GM12801 (cell line): ENCODE results near the gene POU2F1.

ENCODE experiments used
- TF ChIP-seq, protein P1 (sequence below): IDR thresholded peaks from one replicate; pipeline ENCODE4 v1.5.1; 2011; ENCODE audit warnings: control low read depth; ENCODE audit not compliant: insufficient read length; ENCODE audit errors: extremely low read depth

The POU2F1 gene

DNA sequence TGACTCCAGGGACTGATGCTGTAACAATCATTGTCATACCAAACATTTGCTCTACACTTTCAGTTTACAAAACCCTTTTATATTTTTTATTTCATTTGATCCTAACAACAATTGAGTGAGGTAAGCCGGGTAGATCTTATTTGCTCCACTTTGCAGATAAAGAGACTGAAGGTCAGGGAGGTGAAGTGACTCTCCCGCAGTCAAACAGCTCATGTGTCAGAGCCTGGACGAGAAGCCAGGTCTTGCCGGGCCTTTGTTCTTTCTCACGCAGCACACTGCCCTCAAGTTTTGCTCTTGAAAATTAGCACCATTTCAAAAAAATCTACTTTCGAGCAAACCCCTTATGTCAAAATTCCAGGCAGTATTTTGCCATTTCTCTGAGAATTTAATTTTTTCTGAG is 232.4 kb downstream of the POU2F1 start:
- TF ChIP-seq, protein P1, sequence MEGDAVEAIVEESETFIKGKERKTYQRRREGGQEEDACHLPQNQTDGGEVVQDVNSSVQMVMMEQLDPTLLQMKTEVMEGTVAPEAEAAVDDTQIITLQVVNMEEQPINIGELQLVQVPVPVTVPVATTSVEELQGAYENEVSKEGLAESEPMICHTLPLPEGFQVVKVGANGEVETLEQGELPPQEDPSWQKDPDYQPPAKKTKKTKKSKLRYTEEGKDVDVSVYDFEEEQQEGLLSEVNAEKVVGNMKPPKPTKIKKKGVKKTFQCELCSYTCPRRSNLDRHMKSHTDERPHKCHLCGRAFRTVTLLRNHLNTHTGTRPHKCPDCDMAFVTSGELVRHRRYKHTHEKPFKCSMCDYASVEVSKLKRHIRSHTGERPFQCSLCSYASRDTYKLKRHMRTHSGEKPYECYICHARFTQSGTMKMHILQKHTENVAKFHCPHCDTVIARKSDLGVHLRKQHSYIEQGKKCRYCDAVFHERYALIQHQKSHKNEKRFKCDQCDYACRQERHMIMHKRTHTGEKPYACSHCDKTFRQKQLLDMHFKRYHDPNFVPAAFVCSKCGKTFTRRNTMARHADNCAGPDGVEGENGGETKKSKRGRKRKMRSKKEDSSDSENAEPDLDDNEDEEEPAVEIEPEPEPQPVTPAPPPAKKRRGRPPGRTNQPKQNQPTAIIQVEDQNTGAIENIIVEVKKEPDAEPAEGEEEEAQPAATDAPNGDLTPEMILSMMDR = no peak

DNA sequence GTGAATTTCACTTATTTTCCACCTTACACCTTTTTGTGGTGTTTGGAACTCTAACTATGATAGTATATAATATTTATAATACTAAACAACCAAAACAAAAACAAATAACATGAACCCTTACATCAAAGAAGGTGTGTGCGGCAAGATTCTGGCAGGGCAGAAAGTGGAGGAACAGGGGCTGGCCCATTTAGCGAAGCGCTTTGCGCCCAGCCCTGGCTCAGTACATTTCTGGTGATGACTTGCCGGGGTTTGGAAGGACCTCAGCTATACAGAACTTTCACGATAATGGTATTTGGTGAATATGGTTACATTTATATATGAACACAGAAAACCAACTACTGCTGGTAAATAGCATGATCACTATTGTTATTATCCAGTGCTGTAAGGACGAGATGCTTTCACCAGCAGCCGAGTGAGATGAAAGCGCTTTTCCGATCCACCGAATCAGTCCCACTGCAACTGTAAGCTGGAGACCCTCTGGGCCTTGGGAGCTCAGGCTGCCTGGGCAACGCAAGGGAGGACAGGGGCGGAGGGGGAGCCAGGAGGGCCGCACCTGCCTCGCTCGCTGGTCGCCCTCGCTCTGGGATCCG is 233.7 kb downstream of the POU2F1 start:
- TF ChIP-seq, protein P1 = no peak

DNA sequence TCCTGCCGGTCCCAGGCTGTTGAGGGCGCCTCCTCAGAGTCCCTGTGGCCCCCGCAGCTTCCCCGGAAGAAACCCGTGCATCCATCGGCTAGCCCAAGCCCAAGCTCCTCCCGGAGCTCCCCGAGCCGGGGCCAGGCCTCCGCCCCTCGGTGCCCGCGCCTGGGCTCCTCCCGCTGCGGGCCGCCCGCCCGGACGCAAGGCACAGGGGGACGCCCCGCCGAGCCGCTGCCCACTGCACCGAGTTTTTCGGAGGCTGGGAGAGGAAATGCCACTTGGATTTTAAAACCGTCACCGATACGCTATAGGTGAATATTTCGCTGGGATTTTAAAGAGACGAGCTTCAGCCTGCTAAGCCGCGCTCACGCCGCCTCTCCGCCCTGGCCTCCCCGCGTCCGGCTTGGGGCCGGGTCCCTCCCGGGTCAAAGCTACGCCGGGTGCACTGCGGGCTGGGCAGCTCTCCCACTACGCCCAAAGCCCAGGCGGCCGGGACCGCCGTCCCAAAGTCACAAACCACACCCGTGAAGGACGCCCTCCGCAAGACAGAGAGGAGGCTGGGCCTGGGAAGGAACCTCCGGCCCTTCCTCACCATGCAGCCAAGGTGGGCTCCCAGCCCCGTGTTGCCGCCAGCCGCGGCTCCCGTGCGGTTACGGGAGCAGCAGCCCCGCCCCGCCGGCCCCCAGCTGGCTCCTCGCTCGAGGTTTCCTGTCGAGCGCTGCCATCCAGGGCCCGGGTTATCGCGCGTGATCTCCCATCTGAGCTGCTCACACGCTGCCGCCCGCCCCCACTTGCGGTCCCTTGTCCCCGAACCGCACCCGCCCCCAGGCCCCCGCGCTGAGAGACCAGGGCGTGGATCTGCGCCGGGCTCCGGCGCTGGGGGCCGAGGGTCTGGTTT is 234.5 kb downstream of the POU2F1 start:
- TF ChIP-seq, protein P1 = no peak

DNA sequence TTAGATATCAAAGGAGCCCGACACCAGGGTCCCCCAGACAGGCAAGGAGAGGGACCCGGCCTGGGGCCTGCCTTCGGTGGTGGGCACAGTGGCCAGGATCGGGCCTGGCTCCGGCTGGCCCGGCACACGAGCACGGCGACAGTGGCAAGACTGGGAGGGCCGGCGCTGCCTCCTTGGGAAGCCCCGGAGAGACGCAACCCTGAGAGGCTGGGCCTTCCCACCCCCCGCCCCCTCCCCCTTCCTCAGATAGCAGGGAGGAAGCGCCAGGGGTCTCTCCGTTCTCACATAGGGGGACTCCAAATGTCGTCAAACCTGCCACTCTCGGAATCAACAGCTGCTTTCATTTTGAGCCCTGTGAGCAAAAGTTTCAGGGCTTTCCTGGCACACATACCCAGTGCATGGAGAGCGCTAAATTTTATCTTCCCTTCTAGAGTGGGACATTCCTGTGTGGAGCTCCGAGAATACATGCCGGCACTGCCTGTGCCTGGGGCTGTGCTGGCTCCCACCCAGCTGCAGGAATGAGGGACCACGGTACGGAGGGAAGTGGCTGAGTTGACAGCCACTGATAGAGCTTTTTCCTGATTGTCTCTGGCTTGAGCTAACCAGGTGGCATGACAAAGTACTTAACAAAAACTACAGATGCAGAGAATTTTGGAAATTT is 235.2 kb downstream of the POU2F1 start:
- TF ChIP-seq, protein P1 = no peak

DNA sequence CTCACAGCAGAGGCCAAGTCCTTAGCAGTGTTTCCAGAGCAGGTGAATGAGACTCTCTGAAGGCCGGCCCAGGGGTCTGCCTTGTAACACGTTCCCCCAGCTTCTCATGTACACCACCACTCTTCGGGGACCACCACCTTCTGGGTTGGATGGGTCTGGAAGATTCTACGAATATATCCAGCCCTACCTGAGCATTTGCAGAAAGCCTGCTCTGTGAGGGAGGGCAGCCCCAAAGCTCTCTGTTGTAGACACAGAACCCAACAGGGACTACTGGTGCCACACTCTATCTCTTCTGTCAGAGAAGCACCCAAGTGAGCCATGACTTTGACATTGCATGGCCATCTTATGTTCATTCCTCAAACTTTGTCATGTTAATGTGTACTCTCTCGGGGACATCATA is 235.8 kb downstream of the POU2F1 start:
- TF ChIP-seq, protein P1 = no peak

DNA sequence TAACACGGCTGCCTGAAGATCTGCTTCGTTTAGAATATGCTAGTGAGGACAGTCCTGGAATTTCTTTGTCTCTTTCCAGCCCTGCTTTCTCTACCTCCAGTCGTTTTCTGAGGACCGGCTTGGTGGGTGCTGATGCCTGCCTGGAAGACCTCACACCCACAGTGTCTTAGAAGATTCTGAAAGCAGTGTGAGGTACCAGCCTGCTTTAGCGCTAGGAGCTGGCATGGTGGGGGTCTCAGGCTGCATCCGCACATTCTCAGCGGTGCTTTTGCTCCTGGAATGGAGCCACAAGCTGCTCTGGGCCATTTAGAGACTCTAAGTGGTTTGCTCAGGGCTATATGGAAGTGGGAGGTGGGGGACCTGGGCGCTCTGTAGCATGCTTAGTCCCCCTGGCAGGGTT is 236.2 kb downstream of the POU2F1 start:
- TF ChIP-seq, protein P1 = no peak

DNA sequence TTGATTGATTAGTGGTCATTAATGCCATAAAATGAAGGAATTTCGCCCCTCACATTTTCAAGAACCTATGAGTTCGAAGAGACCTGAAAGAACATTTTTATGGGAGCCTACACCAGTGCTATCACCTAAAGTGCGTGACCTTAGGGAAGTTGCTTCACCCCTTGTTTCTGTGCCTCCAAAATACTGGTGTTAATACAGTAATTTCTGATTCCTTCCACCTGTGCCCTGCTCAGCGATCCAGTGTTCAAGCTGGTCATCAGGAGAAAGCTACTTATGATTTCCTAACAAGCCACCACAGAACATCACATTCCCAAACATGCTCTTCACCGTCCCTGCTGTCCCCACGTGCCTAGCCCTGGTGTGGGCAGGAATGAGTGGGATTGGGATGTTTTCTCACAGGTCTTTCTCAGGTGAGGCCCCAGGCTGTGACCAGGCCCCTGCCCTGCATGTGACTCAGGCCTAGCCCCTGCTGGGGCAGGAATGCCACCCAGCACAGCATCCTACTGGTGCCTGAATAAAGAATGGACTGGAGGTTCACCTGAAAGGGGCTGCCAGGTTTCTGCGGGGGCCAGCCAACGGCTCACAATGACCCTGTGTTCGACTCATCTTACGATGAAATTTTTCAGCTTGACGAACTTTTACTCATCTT is 237.4 kb downstream of the POU2F1 start:
- TF ChIP-seq, protein P1 = no peak
